ES-I3 (cell line): Measurements from ENCODE around the gene ZNF525.
"Not testable (repeated sequence)": the region's sequence is repeated elsewhere in the genome, so short reads cannot be mapped to it uniquely, and the experiment has no call there.

Source experiments
- H3K36me3 ChIP-seq: 2 replicates; pipeline ENCODE4 v1.6.1; 2013; ENCODE audit warnings: mild to moderate bottlenecking, low read length, control low read depth, moderate library complexity; ENCODE audit not compliant: insufficient read depth
- H3K4me1 ChIP-seq: 2 replicates; pipeline ENCODE4 v1.6.1; 2013; ENCODE audit warnings: mild to moderate bottlenecking, control low read depth, low read length; ENCODE audit not compliant: insufficient read depth
- H3K9ac ChIP-seq: 2 replicates; pipeline ENCODE4 v1.6.1; 2013; ENCODE audit warnings: low read depth, mild to moderate bottlenecking, low read length, moderate library complexity
- H3K9me3 ChIP-seq: 2 replicates; pipeline ENCODE4 v1.6.1; 2013; ENCODE audit warnings: mild to moderate bottlenecking, low read length, moderate library complexity; ENCODE audit not compliant: control insufficient read depth, insufficient read depth

ZNF525 gene

GRCh38 chr19:53423680-53424079, 58.2 kb downstream of the ZNF525 start:
- H3K9me3 ChIP-seq, H3K4me1 ChIP-seq, H3K36me3 ChIP-seq, H3K9ac ChIP-seq: not testable (repeated sequence)

GRCh38 chr19:53424968-53425597, 59.6 kb downstream of the ZNF525 start:
- H3K9me3 ChIP-seq: no peaks in the 10 kb centered on the region
- no peaks in the 10 kb centered on the region for H3K36me3 ChIP-seq
- no peaks in the 10 kb centered on the region for H3K4me1 ChIP-seq
- no peak overlapping the region for H3K9ac ChIP-seq

- Histone ChIP-seq H3K9ac (peak within 1 kb of the TSS; percentile 96), H3K36me3 (peaks cover 5% of the 10 kb centered on the region; the same call in 1 of the 2 replicates), H3K4me1 (no peaks in the 10 kb centered on the region), H3K9me3 (no peaks in the 10 kb centered on the region)
These were observed 66.0 kb downstream of the ZNF525 start, which contains the start of gene ZNF761 for GRCh38 chr19:53431399-53432087. Gene ZNF761 (plus strand): TSS chr19:53431984. CDS start chr19:53447269, 15,285 bp downstream.

- Histone ChIP-seq H3K36me3 (peaks cover 5% of the 10 kb centered on the region; the same call in 1 of the 2 replicates), H3K9me3 (no peaks in the 10 kb centered on the region), H3K9ac (peak overlapping the region; percentile 96), H3K4me1 (no peaks in the 10 kb centered on the region)
These were observed 66.7 kb downstream of the ZNF525 start for GRCh38 chr19:53432088-53432661.
